CD4-positive, alpha-beta T cell treated with Interleukin-6 at 100 ng/mL for 8 hours (primary cell): Measurements from ENCODE around the gene CHRNG.

Experiments
- DNase-seq: peaks from one replicate; pipeline ENCODE4 v3.0.0-alpha.2; 2020; ENCODE audit warnings: mixed read lengths, low spot score

Gene CHRNG

DNA sequence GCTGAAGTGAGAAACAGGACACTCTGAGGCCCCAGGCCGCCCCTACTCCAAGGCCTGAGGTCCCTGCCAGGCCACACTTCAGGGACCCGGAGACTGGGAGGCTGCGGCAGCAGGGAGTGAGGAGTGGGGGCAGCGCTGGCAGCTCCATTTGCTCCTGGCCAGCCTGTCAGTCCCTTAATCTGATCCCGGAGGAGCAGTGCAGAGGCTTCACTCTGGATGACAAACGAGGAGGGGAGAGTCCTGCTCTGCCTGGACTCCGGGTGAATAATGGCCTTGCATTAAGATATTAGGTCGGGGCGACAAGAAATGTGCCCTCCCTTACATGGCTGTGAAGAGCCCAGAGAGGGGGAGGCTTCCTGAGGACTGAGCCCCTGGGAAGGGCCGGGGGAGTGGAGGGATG is 33.6 kb upstream of the CHRNG start:
- no peak for DNase-seq

DNA sequence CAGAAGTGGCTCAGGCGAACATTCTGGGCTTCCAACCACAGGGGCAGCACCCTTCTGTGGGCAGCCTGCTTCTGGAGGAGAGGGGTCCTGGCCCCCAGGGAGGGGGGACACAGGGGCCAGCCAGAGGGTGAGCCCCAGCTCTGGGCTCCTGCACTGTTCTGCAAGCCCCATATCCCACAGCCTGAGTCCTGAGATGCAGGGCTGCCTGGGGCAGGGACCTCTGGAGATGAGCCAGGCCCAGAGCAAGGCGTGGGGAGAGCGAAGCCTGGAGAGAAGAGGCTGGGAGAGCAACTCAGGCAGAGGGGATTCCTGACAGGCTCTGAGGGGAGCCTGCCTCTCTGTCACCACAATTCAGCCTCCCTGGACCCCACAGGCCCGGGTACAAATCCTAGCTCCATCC is 32.8 kb upstream of the CHRNG start:
- DNase-seq: no peak

DNA sequence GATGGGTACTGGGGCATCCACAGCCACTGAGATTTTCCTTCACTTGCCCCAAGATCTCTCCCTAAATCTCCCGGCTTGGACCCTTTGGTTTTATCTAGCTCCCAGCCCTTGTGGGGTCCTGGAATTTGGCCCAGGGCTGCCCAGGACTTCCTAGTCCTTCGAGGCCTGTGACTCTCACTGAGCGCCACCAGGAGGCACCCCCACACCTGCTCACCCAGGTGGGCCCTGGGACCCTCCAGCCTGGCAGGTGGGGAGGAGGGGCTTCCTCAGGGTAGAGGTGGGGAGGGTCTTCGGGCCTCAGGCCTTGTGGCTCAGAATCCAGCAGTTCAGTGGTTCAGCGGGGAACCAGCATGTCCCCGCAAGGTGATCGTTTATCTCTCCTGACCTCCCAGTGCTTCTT is 31.2 kb upstream of the CHRNG start:
- no peak for DNase-seq

DNA sequence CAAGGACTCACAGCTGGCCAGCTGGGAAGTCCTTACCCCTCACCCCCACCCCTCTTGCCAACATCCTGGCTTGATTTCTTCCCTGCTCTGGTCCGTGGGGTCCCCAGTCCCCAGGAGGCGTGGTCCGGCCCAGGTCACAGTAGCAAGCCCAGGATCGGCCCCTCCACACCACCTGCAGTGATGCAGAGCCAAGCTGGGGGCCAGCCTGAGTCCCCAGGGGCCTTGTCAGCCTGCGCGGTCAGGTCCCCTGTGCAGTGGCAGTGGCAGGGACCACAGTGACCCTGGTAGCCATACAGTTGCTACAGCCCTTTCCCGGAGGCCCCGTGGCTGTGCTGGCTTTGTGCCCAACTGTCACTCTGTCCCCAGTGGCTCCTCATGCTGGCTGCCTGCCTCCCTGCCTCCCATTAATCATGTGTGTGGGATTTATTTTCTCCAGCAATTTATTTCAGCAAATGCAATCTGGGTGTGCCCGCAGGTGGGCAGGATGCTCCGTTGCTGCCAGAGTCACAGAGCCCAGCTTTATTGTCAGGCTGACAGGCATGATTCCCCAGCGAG is 28.1 kb upstream of the CHRNG start:
- no peak for DNase-seq

DNA sequence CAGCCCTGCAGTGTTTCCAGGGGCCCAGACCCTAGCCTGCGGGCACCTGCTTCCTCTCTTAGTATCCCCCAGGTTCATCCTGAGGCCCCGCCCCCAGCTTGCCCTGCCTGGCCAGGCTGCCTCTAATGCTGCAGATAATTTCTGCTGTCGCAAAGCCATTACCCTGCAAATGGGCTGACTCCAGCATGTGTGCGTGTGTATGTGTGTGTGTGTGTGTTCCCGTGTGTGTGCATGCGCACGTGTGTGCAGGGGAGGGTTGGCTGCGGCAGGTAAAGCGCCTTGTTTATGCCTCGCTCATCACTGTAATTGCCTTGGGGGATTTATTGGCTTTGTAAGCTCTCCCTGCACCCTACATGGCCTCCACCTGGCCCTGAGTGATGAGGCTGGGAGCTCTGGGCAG is 26.9 kb upstream of the CHRNG start:
- DNase-seq: no peak

DNA sequence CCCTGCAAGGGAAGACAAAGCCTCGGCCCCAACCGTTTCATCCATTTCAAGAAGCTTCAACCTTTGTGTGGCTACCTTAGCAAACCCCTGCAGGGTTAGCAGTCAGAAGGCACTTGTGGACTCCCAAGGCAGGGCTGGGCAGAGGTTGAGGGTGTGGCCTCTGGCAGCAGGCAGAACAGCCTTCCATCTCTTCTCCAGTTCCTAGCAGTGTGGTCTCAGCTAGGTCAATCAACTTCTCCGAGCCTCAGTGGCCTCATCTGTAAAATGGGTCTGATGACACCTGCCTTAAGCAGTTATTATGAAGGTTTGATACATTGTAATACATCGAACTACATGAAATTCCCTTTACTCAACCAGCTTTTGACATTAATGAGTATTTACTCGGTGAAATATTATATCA is 26.1 kb upstream of the CHRNG start:
- no peak for DNase-seq

DNA sequence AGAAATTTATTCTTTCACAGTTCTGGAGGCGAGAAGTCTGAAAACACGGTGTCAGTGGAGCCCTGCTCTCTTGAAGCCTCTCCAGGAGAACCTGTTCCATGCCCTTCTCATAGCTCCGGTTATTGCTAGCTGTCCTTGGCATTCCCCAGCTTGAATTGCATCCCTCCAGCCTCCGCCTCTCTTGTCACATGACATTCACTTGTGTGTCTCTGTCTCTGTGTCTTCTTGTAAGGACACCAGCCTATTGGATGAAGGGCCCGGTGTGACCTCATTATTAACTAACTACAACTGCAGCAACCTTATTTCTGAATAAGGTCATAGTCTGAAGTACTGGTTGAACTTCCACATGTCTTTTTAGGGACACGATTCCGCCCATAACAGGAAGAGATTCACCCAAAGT is 23.9 kb upstream of the CHRNG start:
- DNase-seq: no peak

DNA sequence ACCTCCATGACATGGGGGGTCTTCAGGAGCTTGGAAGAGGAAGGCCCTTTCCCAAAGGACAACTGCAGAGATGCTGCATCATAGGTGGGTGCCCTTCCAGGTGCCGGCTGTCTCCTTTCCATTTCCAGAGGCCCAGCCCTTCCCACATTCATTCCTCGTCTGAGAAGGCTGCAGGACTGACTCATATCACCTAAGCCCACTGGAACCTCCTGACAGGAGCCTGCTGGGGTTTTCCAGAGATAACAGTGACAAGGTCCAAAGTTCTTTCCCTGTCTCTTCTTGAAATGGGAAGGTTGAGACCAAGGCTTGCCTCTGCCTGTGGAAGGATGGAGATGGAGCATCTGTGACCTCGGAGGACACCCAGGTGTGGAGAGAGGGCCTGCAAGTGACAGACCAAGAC is 22.9 kb upstream of the CHRNG start:
- no peak for DNase-seq

DNA sequence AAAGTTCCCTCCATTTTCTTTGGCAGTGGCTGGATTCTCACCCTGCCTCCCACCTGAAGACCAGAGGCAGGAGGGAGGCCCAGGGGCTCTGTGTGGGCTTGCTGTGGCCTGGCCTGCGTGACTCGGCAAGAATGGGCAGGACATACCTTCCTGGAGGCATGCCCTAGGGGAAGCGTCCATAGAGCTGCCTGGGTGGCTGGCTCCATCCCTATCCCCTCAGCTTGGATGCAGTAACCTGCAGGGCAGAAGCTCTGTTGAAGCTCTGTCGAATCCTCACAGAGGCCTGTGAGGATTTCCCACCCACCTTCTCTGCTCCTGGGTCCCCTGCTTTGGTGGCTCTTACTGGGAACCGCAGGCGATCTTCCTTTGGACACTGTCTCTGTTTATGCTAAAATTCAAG is 20.6 kb upstream of the CHRNG start:
- DNase-seq: no peak

DNA sequence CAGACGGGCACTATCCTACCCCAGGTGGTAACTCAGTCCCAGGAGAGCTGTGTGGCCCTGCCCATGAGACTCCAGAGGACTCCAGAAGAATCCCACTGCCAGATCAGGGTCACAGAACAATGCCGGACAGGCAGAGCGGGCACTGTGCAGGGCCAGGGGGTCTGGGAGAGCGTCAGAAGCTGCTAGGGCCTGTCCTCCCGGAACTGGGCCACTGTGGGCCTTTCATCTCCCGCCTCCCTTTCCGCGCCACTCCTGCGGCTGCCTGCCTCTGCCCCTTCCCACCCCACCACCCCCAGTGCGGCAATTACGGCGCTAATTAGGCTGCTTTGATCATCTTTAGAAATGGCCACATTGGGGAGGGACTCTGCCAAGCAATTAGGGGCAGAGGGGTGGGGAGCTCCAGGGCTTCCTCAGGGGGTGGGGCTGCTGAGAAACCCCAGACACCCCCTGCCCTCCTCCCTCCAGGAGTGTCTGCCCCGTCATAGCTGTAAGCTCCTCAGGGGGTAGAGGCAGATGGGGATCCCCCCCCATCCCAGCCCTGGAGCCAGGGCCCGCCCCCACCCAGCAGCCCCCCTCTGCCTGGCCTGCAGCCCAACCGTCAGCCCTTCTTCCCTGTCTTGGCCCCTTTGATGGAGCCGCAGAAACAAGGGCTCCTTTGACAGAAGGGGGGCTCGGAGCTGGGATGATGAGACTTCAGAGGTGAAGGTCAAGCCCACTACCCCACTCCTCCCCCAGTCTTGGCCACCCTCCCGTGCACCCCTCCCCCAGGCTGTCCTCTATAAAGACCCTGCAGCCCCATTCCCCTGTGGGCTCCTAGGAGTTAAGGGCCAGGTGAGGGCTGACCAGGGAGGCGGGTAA is 19.7 kb upstream of the CHRNG start, which contains the start of gene PRSS56:
Gene PRSS56 (plus strand): TSS at position 808 of the 858 bp plus-strand sequence. CDS start 211 bp downstream, outside the sequence.
- no peak for DNase-seq

DNA sequence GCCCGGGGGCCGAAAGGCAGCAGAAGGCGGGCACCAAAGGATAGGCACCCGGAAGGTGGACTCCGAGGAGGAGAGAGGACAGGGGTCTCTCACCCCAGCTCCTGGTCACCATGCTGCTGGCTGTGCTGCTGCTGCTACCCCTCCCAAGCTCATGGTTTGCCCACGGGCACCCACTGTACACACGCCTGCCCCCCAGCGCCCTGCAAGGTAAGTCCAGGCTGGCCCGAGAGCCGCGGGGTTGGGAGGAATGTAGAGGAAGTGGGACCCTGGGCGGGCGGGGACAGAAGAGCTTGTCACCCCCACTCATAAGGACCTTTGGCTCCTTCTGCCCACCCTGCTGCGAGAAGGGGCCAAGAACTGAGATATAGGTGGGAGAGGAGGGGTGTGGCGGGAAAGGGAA is 19.0 kb upstream of the CHRNG start:
- DNase-seq: no peak

DNA sequence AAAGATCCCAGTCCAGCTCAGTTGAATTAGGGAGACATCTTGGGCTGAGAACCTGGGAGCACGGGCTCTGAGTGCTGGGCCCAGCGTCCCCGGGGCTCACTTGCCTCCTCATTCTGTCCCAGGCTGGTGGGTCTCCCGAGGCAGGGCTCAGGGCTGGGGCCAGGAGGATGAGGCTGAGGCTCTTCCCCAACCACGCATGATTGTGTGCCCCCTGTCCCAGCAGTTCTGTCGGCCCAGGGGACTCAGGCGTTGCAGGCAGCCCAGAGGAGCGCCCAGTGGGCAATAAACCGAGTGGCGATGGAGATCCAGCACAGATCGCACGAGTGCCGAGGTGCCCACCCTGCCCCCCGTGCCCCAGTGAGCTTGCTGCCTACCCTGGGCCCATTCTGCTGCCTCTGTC is 18.4 kb upstream of the CHRNG start:
- no peak for DNase-seq

DNA sequence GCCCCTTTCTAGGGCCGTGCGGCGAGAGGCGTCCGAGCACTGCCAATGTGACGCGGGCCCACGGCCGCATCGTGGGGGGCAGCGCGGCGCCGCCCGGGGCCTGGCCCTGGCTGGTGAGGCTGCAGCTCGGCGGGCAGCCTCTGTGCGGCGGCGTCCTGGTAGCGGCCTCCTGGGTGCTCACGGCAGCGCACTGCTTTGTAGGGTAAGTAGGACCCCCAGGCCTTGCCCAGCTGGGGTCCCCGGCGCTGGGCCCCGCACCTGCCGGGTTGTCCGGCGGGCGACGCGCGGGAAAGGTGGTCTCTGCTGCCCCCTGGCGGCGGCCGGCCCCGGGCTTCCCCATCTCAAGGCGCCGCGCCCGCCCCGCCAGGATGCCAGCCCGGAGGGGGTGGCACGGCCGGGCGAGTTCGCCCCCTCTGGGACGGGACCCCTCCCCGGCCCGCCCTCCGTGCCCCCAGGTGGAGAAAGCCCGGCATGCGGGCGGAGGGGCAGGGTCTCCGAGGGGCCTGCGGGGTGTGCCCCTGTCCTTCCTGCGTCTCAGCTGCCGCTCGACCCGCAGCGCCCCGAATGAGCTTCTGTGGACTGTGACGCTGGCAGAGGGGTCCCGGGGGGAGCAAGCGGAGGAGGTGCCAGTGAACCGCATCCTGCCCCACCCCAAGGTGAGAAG is 17.4 kb upstream of the CHRNG start:
- peak; percentile 54 for DNase-seq

DNA sequence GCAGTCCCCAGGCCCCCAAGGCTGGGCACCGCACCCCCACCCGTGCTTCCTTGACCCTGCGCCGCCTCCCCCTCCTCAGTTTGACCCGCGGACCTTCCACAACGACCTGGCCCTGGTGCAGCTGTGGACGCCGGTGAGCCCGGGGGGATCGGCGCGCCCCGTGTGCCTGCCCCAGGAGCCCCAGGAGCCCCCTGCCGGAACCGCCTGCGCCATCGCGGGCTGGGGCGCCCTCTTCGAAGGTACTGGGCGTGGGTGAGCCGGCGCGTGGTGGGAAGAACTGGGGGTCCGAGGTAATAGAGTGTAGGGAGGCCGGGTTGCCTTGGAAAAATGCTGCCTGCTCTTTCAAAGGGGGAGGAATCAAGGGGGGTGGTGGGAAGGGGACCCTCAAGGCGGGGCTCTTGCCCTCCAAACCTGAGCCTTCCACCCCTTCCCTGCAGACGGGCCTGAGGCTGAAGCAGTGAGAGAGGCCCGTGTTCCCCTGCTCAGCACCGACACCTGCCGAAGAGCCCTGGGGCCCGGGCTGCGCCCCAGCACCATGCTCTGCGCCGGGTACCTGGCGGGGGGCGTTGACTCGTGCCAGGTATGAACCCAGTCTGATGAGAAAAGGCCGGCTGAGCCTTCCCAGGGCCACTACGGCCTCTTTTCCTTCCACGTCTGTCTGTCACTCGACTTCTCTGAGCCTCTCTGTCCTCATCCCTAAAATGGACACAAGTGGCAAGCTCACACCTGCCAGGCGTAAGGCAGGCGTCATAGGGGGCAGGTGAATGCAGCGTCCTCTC is 16.7 kb upstream of the CHRNG start:
- no peak for DNase-seq

DNA sequence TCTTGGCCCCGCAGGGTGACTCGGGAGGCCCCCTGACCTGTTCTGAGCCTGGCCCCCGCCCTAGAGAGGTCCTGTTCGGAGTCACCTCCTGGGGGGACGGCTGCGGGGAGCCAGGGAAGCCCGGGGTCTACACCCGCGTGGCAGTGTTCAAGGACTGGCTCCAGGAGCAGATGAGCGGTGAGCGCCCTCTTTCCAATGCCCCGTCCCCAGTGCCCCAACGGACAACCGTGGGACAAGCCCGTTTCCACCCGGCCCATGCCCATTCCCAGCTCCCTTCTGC is 16.1 kb upstream of the CHRNG start:
- no peak for DNase-seq

DNA sequence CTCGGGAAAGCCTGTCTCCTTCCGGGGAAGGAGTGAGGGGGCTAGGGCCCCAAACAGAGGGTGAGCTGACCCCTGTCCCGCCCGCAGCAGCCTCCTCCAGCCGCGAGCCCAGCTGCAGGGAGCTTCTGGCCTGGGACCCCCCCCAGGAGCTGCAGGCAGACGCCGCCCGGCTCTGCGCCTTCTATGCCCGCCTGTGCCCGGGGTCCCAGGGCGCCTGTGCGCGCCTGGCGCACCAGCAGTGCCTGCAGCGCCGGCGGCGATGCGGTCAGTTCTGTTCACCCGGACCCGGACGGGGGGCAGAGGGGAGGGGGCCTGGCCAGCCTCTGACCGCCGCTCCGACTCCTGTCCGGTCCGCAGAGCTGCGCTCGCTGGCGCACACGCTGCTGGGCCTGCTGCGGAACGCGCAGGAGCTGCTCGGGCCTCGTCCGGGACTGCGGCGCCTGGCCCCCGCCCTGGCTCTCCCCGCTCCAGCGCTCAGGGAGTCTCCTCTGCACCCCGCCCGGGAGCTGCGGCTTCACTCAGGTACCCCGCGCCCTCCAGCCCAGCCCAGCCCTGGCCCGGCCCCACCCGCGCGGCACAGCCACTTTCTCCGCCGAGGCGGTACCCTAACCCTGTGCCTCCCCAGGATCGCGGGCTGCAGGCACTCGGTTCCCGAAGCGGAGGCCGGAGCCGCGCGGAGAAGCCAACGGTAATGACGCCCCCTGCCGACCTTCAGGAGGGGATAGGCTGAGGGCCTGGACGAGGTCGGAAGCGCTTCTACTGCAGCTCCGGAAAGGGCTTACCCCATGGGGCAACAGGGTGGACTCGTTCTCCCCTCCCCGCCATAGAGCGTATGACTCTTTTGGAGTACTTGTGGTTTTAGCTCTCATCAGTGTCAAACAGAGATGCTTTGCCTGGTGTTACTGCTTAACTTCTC is 15.6 kb upstream of the CHRNG start:
- no peak for DNase-seq

DNA sequence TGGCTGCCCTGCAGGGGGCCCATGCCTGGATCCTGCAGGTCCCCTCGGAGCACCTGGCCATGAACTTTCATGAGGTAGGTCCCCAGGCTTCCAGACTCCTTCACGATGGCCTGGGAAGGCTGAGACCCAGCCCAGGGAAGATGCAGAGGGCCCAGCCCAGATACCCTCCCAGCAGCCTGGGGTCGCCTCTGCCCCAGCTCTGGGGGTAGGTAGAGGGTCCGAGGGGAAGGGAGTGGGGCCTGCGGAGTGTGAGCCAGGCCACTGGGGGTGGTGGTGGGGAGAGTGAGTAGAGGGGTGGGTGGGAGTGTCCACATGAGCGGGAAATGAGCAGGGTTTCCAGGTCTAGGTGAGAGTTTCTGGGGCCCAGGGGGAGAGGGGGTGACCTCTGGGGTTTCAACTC is 14.7 kb upstream of the CHRNG start:
- DNase-seq: no peak

DNA sequence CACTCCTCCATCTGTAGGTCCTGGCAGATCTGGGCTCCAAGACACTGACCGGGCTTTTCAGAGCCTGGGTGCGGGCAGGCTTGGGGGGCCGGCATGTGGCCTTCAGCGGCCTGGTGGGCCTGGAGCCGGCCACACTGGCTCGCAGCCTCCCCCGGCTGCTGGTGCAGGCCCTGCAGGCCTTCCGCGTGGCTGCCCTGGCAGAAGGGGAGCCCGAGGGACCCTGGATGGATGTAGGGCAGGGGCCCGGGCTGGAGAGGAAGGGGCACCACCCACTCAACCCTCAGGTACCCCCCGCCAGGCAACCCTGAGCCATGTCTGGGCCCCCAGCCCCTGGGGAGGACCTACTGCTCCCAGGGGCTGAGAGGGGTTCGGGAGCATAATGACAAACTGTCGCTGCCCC is 14.3 kb upstream of the CHRNG start:
- no peak for DNase-seq

DNA sequence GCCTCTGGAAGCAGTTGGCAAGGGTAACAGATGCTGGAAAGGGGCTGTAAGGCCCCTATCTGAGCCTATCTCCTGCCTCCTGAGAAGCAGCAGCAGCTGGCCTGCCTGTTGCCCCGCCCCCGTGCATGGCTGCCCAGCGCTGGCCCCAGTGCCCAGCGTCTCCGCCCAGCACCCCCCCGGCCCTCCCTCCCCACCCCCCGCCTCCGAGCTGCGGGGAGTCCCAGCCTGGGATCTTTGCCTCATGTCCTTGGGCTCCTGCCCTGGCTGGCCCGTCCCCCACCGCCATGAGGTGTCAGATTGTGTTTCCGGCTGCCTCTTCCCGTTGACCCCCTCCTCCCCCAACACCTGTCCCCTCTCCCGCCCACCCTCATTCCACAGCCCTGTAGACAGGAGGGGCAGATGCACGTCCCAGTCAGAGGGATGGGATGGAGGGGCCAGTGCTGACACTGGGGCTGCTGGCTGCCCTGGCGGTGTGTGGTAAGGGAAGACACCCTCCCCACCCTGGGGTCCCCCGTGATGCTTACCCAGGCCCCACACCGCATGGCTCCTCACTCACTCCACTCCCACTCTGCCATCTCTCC is 13.6 kb upstream of the CHRNG start, which contains the start of gene CHRND:
Gene CHRND (plus strand): TSS at position 370 of the 581 bp plus-strand sequence. CDS start 56 bp downstream, at position 426.
- DNase-seq: no peak

DNA sequence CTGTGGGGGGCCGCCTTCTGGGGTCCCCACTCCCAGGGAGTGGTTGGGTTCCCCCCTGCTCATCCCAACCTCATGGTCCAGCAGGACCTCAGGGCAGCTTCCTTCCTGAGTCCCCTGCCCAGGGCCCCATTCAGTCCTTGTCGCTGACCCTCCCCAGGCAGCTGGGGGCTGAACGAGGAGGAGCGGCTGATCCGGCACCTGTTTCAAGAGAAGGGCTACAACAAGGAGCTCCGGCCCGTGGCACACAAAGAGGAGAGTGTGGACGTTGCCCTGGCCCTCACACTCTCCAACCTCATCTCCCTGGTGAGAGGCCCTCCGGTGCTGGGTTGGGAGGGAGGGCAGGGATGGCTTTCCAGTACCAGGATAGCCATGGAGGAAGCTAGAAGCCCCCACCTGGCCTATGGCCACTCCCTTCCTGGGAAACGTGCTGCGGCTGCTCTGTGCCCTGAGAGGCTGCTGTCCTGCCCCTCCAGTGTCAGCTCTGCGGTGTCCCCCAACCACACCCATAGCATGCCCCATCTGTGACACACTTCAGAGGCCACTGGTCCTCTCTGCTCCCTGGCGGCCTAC is 13.0 kb upstream of the CHRNG start:
- no peak for DNase-seq
